K562 (cell line): Measurements from ENCODE around the gene CHST14. TPM values are rescaled to one million over a fixed set of nuclear protein-coding genes. Genes with fewer than 3 reads are reported as not detected.

Source experiments
- ATAC-seq: fragments of 200-7000 bp; cut with Tn5 transposase; 3 replicates; pipeline ENCODE4 v1.9.1; 2020; ENCODE audit warnings: moderate library complexity
- BruUV-seq: library from RNA; stranded (reverse); fragments of 400-500 nt; replicated peaks from 2 replicates; lab custom pipeline; 2021; lab: Mats Ljungman, UMichigan
- CTCF ChIA-PET: fragments of 300-600 bp; formaldehyde crosslinking; extraction: SDS; loops from one replicate; lab custom pipeline; 2021; ENCODE audit warnings: low intra/inter-chr PET ratio; lab: Yijun Ruan, JAX
- POLR2A ChIA-PET: fragments of 300-600, 350-650 bp; sonication (Branson Sonifier 250); formaldehyde crosslinking; extraction: SDS; loops from one replicate; lab custom pipeline; 2021; ENCODE audit warnings: antibody characterized with exemption, inconsistent platforms; lab: Yijun Ruan, JAX
- DNase-seq, 4 experiments: peaks; one replicate each; pipeline versions ENCODE4 v3.0.0 to v3.0.0-alpha.2; 2011 to 2018; ENCODE audit warnings: low spot score in 3 of 4, mixed read lengths in 3 of 4; ENCODE audit errors: extremely low read depth in 1 of 4
- FAIRE-seq: peaks from 2 replicates; lab custom pipeline; 2011; peaks lifted over from hg19 to GRCh38; lab: Jason Lieb, UNC
- H2AFZ ChIP-seq: 2 replicates; pipeline ENCODE4 v1.6.0; 2011; ENCODE audit warnings: low read depth, low read length, control low read depth, inconsistent platforms
- H3K27ac ChIP-seq: fragments of 200-600 bp; 3 replicates; pipeline ENCODE4 v1.8.0; 2011; ENCODE audit warnings: low read depth, mild to moderate bottlenecking, control low read depth, inconsistent platforms, low read length, moderate library complexity, mixed read lengths; ENCODE audit errors: extremely low read depth
- H3K27me3 ChIP-seq, 2 experiments: fragments of 300-600 bp in 1 of 2; 2 replicates in 1 of 2; 3 replicates in 1 of 2; pipeline versions ENCODE4 v1.6.0 to v1.8.0; 2011; ENCODE audit warnings: inconsistent platforms in 2 of 2, low read length in 2 of 2, mild to moderate bottlenecking in 1 of 2, mixed read lengths in 1 of 2, moderate library complexity in 1 of 2; ENCODE audit not compliant: control insufficient read depth in 2 of 2, insufficient read depth in 2 of 2
- H3K36me3 ChIP-seq: fragments of 300-600 bp; 3 replicates; pipeline ENCODE4 v1.8.0; 2011; ENCODE audit warnings: mild to moderate bottlenecking, low read length, inconsistent platforms; ENCODE audit not compliant: control insufficient read depth, insufficient read depth
- H3K4me1 ChIP-seq, 2 experiments: fragments of 200-600 bp in 1 of 2; replicated peaks in 1 of 2; 2 replicates in 1 of 2; 3 replicates in 1 of 2; pipeline versions ENCODE4 v1.5.1 to v1.8.0; 2011; ENCODE audit warnings: inconsistent platforms in 2 of 2, low read length in 2 of 2, mild to moderate bottlenecking in 1 of 2, mixed read lengths in 1 of 2, moderate library complexity in 1 of 2; ENCODE audit not compliant: control insufficient read depth in 2 of 2, insufficient read depth in 2 of 2
- H3K4me2 ChIP-seq: 2 replicates; pipeline ENCODE4 v1.6.1; 2011; ENCODE audit warnings: low read length, control low read depth, inconsistent platforms, mixed read lengths; ENCODE audit not compliant: insufficient read depth
- H3K4me3 ChIP-seq: fragments of 200-600 bp; sonication (generic), shearing (Covaris generic); 2 replicates; pipeline ENCODE4 v1.5.1; 2016; ENCODE audit warnings: control low read depth, inconsistent platforms
- H3K79me2 ChIP-seq: fragments of 200-600 bp; 3 replicates; pipeline ENCODE4 v1.8.0; 2011; ENCODE audit warnings: low read length, inconsistent platforms; ENCODE audit not compliant: control insufficient read depth, insufficient read depth
- H3K9ac ChIP-seq, 2 experiments: 2 replicates each; pipeline versions ENCODE4 v1.6.0 to v1.6.1; 2011; ENCODE audit warnings: low read depth in 2 of 2, low read length in 2 of 2, control low read depth in 1 of 2, inconsistent platforms in 1 of 2, mild to moderate bottlenecking in 1 of 2, mixed read lengths in 1 of 2; ENCODE audit not compliant: insufficient read depth in 1 of 2
- H3K9me1 ChIP-seq: one replicate; pipeline ENCODE4 v1.6.0; 2011; ENCODE audit warnings: inconsistent platforms, mild to moderate bottlenecking, low read length, moderate library complexity; ENCODE audit not compliant: control insufficient read depth, insufficient read depth
- H3K9me3 ChIP-seq: replicated peaks from 2 replicates; pipeline ENCODE4 v1.5.1; 2011; ENCODE audit warnings: low read depth, low read length, inconsistent platforms; ENCODE audit not compliant: control insufficient read depth, insufficient read depth
- H4K20me1 ChIP-seq: replicated peaks from 2 replicates; pipeline ENCODE4 v1.6.1; 2011; ENCODE audit warnings: low read length, inconsistent platforms, mixed read lengths; ENCODE audit not compliant: control insufficient read depth, insufficient read depth
- CHD4 ChIP-seq: fragments of 200-600 bp; sonication (generic); IDR thresholded peaks from 3 replicates; pipeline ENCODE4 v1.6.1; 2012; ENCODE audit warnings: low read depth, mild to moderate bottlenecking, mixed read lengths, low read length, inconsistent platforms; ENCODE audit not compliant: insufficient read depth, insufficient replicate concordance, poor library complexity, severe bottlenecking
- E2F5 ChIP-seq: sonication (generic); formaldehyde crosslinking; IDR thresholded peaks from 2 replicates; pipeline ENCODE4 v1.8.0; 2022; ENCODE audit warnings: mild to moderate bottlenecking, missing genetic modification reagents
- IRF1 ChIP-seq: sonication (generic); formaldehyde crosslinking; IDR thresholded peaks from 2 replicates; pipeline ENCODE4 v1.8.0; 2022; ENCODE audit warnings: missing genetic modification reagents, mild to moderate bottlenecking, borderline replicate concordance
- KDM2B ChIP-seq: fragments of 250-450 bp; sonication (Bioruptor Pico); IDR thresholded peaks from 2 replicates; pipeline ENCODE4 v1.8.0; 2021; ENCODE audit warnings: mild to moderate bottlenecking, moderate library complexity
- SMC3 ChIP-seq: conservative IDR thresholded peaks from 2 replicates; pipeline ENCODE4 v1.6.1; 2011; ENCODE audit warnings: low read depth, low read length, improper control_type of control experiment; ENCODE audit not compliant: insufficient read depth
- TAF7 ChIP-seq: fragments of 450-650 bp; IDR thresholded peaks from 2 replicates; pipeline ENCODE4 v1.6.1; 2016; ENCODE audit warnings: missing genetic modification characterization, missing compliant biosample characterization
- TFE3 ChIP-seq: fragments of 450-650 bp; formaldehyde crosslinking; IDR thresholded peaks from 2 replicates; pipeline ENCODE4 v1.4.0; 2020; ENCODE audit warnings: mild to moderate bottlenecking, mixed read lengths
- ZNF232 ChIP-seq: sonication (generic); formaldehyde crosslinking; IDR thresholded peaks from 2 replicates; pipeline ENCODE4 v1.8.0; 2022; ENCODE audit warnings: mild to moderate bottlenecking, missing genetic modification reagents
- ZNF274 ChIP-seq: IDR thresholded peaks from 2 replicates; pipeline ENCODE4 v1.6.1; 2011; ENCODE audit warnings: low read depth, mild to moderate bottlenecking, low read length, moderate library complexity, borderline replicate concordance
- WGBS: fragments of 100-300 bp; shearing (Covaris generic); methylation state at CpG from one replicate; pipeline ENCODE4 v1.1.6; 2016; ENCODE audit warnings: low coverage, mixed read lengths; ENCODE audit not compliant: insufficient coverage; ENCODE audit errors: missing lambda C conversion rate; 5-methylcytosine and 5-hydroxymethylcytosine counted together
- in situ Hi-C: fragments of 300-500 bp; cut with MboI; formaldehyde crosslinking; loops from 4 replicates; pipeline ENCODE4 v1.15.0; 2018; ENCODE audit warnings: inconsistent platforms, mixed read lengths
- intact Hi-C: fragments of 100-400 bp; cut with micrococcal nuclease; formaldehyde crosslinking; loops from 2 replicates; pipeline ENCODE4 v1.14.2; 2022
- polyA plus RNA-seq, 8 experiments: library from polyadenylated mRNA; depleted of rRNA in 4 of 8; stranded (reverse) in 5 of 8; unstranded in 3 of 8; fragments of >200 nt; fragmentation: Nextera tagmentation in 2 of 8; fragmentation: Illumina TruSeq in 1 of 8; extraction: Ambion mirVana in 2 of 8; extraction: Trizol in 1 of 8; gene quantifications; 2 replicates each; pipeline versions ENCODE4 v1.2.1 to v1.2.3, GENCODE V29; 2011 to 2014; ENCODE audit warnings: inconsistent platforms in 1 of 8, missing spikeins in 1 of 8
- total RNA-seq, 7 experiments: library from RNA; depleted of rRNA in 6 of 7; stranded (reverse); fragments of >200 nt in 6 of 7; fragmentation: Illumina TruSeq in 2 of 7; extraction: Trizol in 2 of 7; gene quantifications; 2 replicates each; pipeline versions ENCODE4 v1.2.1 to v1.2.3, GENCODE V29; 2011 to 2021; ENCODE audit warnings: low replicate concordance in 1 of 7

CHST14 gene
- total and polyA plus RNA-seq, 9 of the 15 experiments (the other 6 are each of a cell fraction or from before 2014, with no cell fraction given) = 1.6 to 12.1 (median 4.5) TPM

- TF ChIP-seq E2F5 (CRISPR knock-in tag) (no peak), SMC3 (peak; percentile 91), KDM2B (CRISPR knock-in tag) (peak; percentile 14; the same call in 1 of the 2 replicates), TAF7 (tag) (no peak), IRF1 (CRISPR knock-in tag) (no peak)
Measured at GRCh38 chr15:40421246-40422157, 49.3 kb upstream of the CHST14 start (continued).

- WGBS = 64% methylated on average over 6 of the region's 6 CpGs
- Histone ChIP-seq H3K9me1 (no peaks in the 10 kb centered on the region), H3K36me3 (no peaks in the 10 kb centered on the region), H3K4me1 (peaks cover 14 to 41% of the 10 kb centered on the region in 2 experiments; a peak in 4 of 5 replicates), H3K79me2 (no peaks in the 10 kb centered on the region), H3K27ac (no peak overlapping the region), H3K27me3 (no peaks in the 10 kb centered on the region), H4K20me1 (no peaks in the 10 kb centered on the region), H3K9ac (no peak overlapping the region), H3K4me3 (no peak overlapping the region), H3K4me2 (no peak overlapping the region), H3K9me3 (no peaks in the 10 kb centered on the region), H2AFZ (no peak overlapping the region)
- no peak for TF ChIP-seq CHD4
- no peak for TF ChIP-seq ZNF274
- TF ChIP-seq ZNF232 (CRISPR knock-in tag) = no peak
- peak; percentile 75 for TF ChIP-seq TFE3 (CRISPR knock-in tag)
- CTCF ChIA-PET = no interaction called here
- POLR2A ChIA-PET = interaction anchor here (1.1 to 3.7 kb wide), 4 partner anchors 11 to 71 kb away, joined by 3 to 16 read pairs (median 3); no protein-coding TSS in a partner anchor
- FAIRE-seq = no peak
- intact Hi-C loops (loop anchor here (5.0 kb wide), 2 partner anchors 67 to 102 kb away; partner anchors contain the start of genes DISP2 and INAFM2), in situ Hi-C loops (loop anchor here (5.0 to 10.0 kb wide), 3 partner anchors 77 to 370 kb away; no protein-coding TSS in a partner anchor)
- no peak for DNase-seq
- BruUV-seq = no TSS peak
- no peak for ATAC-seq
Measured at GRCh38 chr15:40424483-40425115, 46.2 kb upstream of the CHST14 start.
